ENCODE data around the gene SLC22A3. TPM values are rescaled to one million over a fixed set of nuclear protein-coding genes. Genes with fewer than 3 reads are reported as not detected.
A peak's percentile ranks its signal among the peaks of the same experiment; 100 is the strongest.

SLC22A3 gene
- polyA plus RNA-seq, 1 of the 3 experiments (the other 2 are of a cell fraction): not detected

DNA sequence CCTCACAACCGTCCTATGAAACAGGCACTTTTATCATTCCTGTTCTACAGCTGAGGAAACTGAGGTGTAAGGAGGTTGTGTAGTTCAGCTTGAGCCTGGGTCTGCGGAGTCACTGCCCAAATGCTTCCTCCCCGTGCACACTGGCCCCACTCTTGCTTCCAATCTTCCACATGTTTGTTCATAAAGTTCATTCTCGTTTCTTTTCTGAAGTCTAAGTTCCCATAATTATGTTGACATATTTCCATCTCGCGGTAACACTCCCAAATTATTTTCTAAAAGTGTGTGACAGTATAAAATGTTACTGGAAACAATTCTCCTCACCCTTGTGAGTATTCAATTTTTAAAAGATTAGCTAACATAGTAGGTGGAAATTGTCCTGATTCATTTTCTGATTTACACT lies 106.9 kb downstream of the SLC22A3 start:
- H3K27ac ChIP-seq (ENCODE audit: low read depth in 2 of 2, low read length in 1 of 2): no peak overlapping the region
- no peaks in the 10 kb centered on the region for H3K36me3 ChIP-seq (replicated peaks in 1 of 2; ENCODE audit: control insufficient read depth in 1 of 2, insufficient read depth in 2 of 2, low read length in 1 of 2)
- no peak overlapping the region for H3K9ac ChIP-seq
- H4K20me1 ChIP-seq (ENCODE audit: insufficient read depth): no peaks in the 10 kb centered on the region
- TF ChIP-seq GATA2 (CRISPR knock-in tag; IDR thresholded peaks at IDR 0.05) (no peak), MXI1 (IDR thresholded peaks at IDR 0.05; ENCODE audit: low read depth, low read length) (no peak)
- H3K9me2 ChIP-seq: no peaks in the 10 kb centered on the region
- DNase-seq: no peak
- no peak overlapping the region for H3K4me3 ChIP-seq (ENCODE audit: low read depth in 2 of 2, low read length in 1 of 2)
- ChIA-PET CTCF (interaction anchor here (0.6 to 3.0 kb wide), 29 partner anchors 8 to 822 kb away, joined by 3 to 25 read pairs (median 4); no protein-coding TSS in a partner anchor), POLR2A (no interaction called here)
- peaks cover 17% of the 10 kb centered on the region; the same call in 1 of the 2 replicates for H3K27me3 ChIP-seq (ENCODE audit: insufficient read depth)
- no peaks in the 10 kb centered on the region for H3K79me2 ChIP-seq (ENCODE audit: insufficient read depth)
- H3F3A ChIP-seq (replicated peaks; ENCODE audit: insufficient read depth): no peaks in the 10 kb centered on the region
- H3K9me3 ChIP-seq: no peaks in the 10 kb centered on the region
- no peak overlapping the region for H2AFZ ChIP-seq (ENCODE audit: low read depth)
- WGBS (ENCODE audit: low lambda C conversion rate): 38% methylated on average over 6 of the region's 6 CpGs
- H3K4me2 ChIP-seq: no peak overlapping the region
- H3K4me1 ChIP-seq (ENCODE audit: control insufficient read depth in 1 of 2, insufficient read depth in 2 of 2, low read depth in 1 of 2, low read length in 1 of 2): peaks cover 0 to 2% of the 10 kb centered on the region in 2 experiments; a peak in 1 of 4 replicates

GRCh38 chr6:160455541-160456213 lies 107.5 kb downstream of the SLC22A3 start:
- Histone ChIP-seq H3K4me2 (peak overlapping the region; percentile 68), H3K4me3 (ENCODE audit: low read depth in 2 of 2, low read length in 1 of 2) (peak overlapping the region in 1 of 2 experiments; percentile 11; a peak in 1 of 4 replicates), H3K9me2 (no peaks in the 10 kb centered on the region), H3K9me3 (no peaks in the 10 kb centered on the region), H3K27ac (ENCODE audit: low read depth in 2 of 2, low read length in 1 of 2) (no peak overlapping the region), H2AFZ (ENCODE audit: low read depth) (no peak overlapping the region), H3K36me3 (replicated peaks in 1 of 2; ENCODE audit: control insufficient read depth in 1 of 2, insufficient read depth in 2 of 2, low read length in 1 of 2) (no peaks in the 10 kb centered on the region), H3F3A (replicated peaks; ENCODE audit: insufficient read depth) (no peaks in the 10 kb centered on the region), H4K20me1 (ENCODE audit: insufficient read depth) (no peaks in the 10 kb centered on the region), H3K4me1 (ENCODE audit: control insufficient read depth in 1 of 2, insufficient read depth in 2 of 2, low read depth in 1 of 2, low read length in 1 of 2) (peaks cover 0 to 2% of the 10 kb centered on the region in 2 experiments; a peak in 1 of 4 replicates), H3K79me2 (ENCODE audit: insufficient read depth) (no peaks in the 10 kb centered on the region), H3K9ac (no peak overlapping the region), H3K27me3 (ENCODE audit: insufficient read depth) (peaks cover 17% of the 10 kb centered on the region; the same call in 1 of the 2 replicates)
- under 1% methylated on average over 7 of the region's 11 CpGs for WGBS (ENCODE audit: low lambda C conversion rate)
- TF ChIP-seq SMC3 (IDR thresholded peaks at IDR 0.05; ENCODE audit: low read depth, low read length): peak; percentile 82
- TF ChIP-seq CTCF (IDR thresholded peaks at IDR 0.05): peak; percentile 98
- TF ChIP-seq RAD21 (IDR thresholded peaks at IDR 0.05; ENCODE audit: low read length): peak; percentile 88
- no peak for TF ChIP-seq TAF1 (IDR thresholded peaks at IDR 0.05; ENCODE audit: borderline replicate concordance, low read depth, low read length)
- ChIA-PET POLR2A (interaction anchor here (0.5 kb wide), 1 partner anchor 445 kb away, joined by 3 read pairs; no protein-coding TSS in a partner anchor), CTCF (interaction anchor here (0.6 to 3.0 kb wide), 30 partner anchors 9 to 823 kb away, joined by 3 to 25 read pairs (median 4); no protein-coding TSS in a partner anchor)
- peak; percentile 64 for DNase-seq

- H4K20me1 ChIP-seq (ENCODE audit: insufficient read depth): no peaks in the 10 kb centered on the region
- TF ChIP-seq, protein P1, sequence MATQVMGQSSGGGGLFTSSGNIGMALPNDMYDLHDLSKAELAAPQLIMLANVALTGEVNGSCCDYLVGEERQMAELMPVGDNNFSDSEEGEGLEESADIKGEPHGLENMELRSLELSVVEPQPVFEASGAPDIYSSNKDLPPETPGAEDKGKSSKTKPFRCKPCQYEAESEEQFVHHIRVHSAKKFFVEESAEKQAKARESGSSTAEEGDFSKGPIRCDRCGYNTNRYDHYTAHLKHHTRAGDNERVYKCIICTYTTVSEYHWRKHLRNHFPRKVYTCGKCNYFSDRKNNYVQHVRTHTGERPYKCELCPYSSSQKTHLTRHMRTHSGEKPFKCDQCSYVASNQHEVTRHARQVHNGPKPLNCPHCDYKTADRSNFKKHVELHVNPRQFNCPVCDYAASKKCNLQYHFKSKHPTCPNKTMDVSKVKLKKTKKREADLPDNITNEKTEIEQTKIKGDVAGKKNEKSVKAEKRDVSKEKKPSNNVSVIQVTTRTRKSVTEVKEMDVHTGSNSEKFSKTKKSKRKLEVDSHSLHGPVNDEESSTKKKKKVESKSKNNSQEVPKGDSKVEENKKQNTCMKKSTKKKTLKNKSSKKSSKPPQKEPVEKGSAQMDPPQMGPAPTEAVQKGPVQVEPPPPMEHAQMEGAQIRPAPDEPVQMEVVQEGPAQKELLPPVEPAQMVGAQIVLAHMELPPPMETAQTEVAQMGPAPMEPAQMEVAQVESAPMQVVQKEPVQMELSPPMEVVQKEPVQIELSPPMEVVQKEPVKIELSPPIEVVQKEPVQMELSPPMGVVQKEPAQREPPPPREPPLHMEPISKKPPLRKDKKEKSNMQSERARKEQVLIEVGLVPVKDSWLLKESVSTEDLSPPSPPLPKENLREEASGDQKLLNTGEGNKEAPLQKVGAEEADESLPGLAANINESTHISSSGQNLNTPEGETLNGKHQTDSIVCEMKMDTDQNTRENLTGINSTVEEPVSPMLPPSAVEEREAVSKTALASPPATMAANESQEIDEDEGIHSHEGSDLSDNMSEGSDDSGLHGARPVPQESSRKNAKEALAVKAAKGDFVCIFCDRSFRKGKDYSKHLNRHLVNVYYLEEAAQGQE (IDR thresholded peaks at IDR 0.05; ENCODE audit: low read depth, low read length): no peak
- no peak for TF ChIP-seq NRF1 (IDR thresholded peaks at IDR 0.05; ENCODE audit: low read depth, low read length)
- no peak for TF ChIP-seq GATA2 (CRISPR knock-in tag; IDR thresholded peaks at IDR 0.05)
- CTCF ChIA-PET: interaction anchor here (0.6 to 3.0 kb wide), 15 partner anchors 8 to 593 kb away, joined by 3 to 25 read pairs (median 4); no protein-coding TSS in a partner anchor
- WGBS (ENCODE audit: low lambda C conversion rate): 10% methylated on average over 3 of the region's 3 CpGs
- no peaks in the 10 kb centered on the region for H3K9me3 ChIP-seq
- H3K79me2 ChIP-seq (ENCODE audit: insufficient read depth): no peaks in the 10 kb centered on the region
- peaks cover 0 to 2% of the 10 kb centered on the region in 2 experiments; a peak in 1 of 4 replicates for H3K4me1 ChIP-seq (ENCODE audit: control insufficient read depth in 1 of 2, insufficient read depth in 2 of 2, low read depth in 1 of 2, low read length in 1 of 2)
- H3F3A ChIP-seq (replicated peaks; ENCODE audit: insufficient read depth): no peaks in the 10 kb centered on the region
- no peak overlapping the region for H2AFZ ChIP-seq (ENCODE audit: low read depth)
- H3K36me3 ChIP-seq (replicated peaks in 1 of 2; ENCODE audit: control insufficient read depth in 1 of 2, insufficient read depth in 2 of 2, low read length in 1 of 2): no peaks in the 10 kb centered on the region
- H3K9me2 ChIP-seq: no peaks in the 10 kb centered on the region
- no peak overlapping the region for H3K27ac ChIP-seq (ENCODE audit: low read depth in 2 of 2, low read length in 1 of 2)
- no peak for DNase-seq
- no peak overlapping the region for H3K9ac ChIP-seq
- H3K4me2 ChIP-seq: no peak overlapping the region
- peaks cover 13% of the 10 kb centered on the region; the same call in 1 of the 2 replicates for H3K27me3 ChIP-seq (ENCODE audit: insufficient read depth)
- H3K4me3 ChIP-seq (ENCODE audit: low read depth in 2 of 2, low read length in 1 of 2): peak overlapping the region in 1 of 2 experiments; percentile 11; a peak in 1 of 4 replicates
- POLR2A ChIA-PET: interaction anchor here (0.5 kb wide), 1 partner anchor 445 kb away, joined by 3 read pairs; no protein-coding TSS in a partner anchor
These were observed 108.0 kb downstream of the SLC22A3 start for GRCh38 chr6:160456214-160456546.
